GM19351 (cell line): ENCODE results near the gene SLC25A51.

ENCODE experiments used
- ATAC-seq: cut with Tn5 transposase; IDR thresholded peaks from one replicate; pipeline ENCODE4 v1.9.1; 2021; ENCODE audit warnings: mild to moderate bottlenecking, moderate library complexity; ENCODE audit not compliant: unreplicated experiment

Gene SLC25A51

DNA sequence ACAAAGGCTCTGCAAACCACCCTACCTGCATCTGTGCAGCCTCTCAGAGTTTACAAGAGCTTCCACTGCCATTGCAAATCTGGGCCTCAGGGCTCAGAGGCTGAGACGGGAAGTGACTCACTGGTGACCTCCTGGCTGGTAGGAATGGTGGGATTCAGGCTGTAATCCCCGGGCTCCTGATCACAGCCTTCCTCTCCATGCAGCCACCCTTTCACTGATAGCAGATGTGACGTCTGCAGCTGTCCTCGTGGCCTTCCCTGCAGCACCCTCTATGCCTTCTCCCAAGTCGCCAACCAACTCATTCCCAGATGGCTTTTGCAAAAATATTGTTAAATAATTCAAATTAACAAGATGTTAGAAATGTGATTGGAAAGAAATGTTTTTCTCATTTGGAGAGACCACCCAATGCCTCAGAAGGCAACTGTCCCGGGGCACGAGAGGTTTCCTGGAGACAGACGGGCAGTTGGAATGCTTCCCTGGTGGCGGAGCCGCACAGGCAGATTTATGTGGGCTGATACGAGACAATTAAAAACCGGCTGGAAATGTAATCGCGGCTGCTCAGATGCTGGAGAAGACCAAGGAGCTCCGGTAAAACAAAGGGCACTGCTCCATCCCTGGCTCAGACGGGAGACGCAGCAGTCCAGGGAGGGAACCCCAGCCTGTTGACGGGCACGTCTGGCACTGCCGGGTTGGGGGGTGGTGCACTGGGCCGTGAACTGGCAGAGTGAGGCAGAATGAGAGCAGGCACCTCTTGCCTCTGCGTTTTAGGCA is 34.4 kb upstream of the SLC25A51 start:
- ATAC-seq = no peak

DNA sequence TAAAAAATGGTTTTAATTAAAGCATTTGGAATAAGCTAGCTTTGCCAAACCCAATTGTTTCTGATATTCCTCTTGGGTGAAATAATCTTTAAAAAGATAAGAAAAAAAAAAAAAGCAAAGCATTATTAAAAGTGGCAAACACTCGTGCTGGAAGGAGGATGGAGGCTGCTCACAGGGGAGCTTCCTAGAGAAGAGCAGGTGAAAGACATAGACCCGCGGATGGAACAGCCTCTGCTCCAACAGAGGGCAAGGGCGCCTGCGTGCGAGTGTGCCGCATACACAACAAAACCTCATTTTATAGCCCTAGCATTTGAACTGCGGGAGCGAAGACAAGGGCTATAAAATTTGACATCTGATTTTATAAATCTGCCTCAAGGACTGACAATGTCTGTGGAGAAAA is 33.4 kb upstream of the SLC25A51 start:
- no peak for ATAC-seq

DNA sequence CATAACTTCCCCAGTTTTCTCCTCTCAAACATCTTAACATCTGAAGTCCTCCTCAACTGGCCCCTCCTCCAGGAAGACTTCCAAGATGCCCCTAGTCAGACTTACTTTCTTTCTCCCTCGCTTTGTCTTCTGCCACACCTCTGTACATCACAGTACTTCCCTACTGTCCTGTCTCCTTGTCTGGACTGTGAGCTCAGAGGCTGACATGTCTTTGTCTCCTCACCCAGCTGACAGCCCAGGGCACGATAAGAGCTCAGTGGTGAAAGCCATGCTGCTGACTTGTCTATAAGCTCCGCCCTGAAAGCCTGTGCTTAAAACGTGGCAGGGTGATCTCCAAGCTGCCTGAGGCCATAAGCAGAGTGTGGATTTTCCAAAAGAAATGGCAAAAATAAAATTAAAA is 33.0 kb upstream of the SLC25A51 start:
- ATAC-seq = no peak

DNA sequence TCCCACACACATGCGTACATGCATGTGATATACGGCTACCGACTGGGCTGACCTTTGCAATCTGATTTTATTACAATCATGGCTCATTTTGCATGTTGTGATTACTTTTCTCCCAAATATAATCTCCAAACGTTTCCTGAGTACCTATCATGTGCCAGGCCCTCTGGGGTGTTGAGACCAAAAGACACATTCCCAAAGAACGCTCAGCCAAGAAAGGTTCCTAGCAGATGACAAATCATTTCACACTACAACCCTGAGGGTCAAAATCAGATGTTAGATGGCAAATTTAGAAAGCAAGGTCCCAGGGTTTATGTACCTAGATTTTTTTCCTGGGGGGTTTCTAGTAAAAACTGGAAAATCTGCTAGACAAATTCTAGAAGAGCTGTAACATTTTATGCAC is 32.4 kb upstream of the SLC25A51 start:
- no peak for ATAC-seq

DNA sequence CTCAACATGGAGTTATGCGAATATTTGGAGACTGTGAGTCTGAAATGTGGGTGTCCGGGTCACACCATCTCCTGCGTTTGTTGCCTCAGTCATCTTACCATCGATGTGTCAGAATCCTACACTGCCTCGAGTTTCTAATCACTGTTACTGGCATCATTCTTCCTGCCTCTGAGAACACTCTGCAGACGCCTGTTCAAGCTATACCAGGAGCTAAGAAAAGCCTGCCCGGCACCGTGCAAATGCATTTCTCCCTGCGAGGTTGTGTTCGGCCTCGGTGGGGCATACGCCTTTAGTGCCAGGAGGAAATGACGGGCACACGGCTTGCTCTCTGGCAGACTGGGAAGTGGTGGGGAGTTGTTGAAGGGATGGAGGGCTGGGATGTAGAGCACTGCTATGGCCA is 31.2 kb upstream of the SLC25A51 start:
- no peak for ATAC-seq

DNA sequence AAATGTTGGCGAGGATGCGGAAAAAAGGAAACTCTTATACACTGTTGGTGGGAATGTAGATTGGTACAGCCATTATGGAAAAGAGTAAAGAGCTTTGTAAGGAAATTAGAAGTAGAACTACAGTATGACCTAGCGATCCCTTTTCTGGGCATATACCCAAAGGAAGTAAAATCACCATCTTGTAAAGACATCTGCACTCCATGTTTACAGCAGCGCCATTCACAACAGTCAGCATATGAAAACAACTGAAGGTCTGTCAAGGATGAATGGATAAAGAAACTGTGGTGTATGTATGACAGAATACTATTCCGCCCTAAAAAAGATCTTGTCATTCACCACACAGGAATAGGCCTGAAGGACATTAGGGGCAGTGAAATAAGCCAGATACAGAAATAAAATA is 27.7 kb upstream of the SLC25A51 start:
- no peak for ATAC-seq

DNA sequence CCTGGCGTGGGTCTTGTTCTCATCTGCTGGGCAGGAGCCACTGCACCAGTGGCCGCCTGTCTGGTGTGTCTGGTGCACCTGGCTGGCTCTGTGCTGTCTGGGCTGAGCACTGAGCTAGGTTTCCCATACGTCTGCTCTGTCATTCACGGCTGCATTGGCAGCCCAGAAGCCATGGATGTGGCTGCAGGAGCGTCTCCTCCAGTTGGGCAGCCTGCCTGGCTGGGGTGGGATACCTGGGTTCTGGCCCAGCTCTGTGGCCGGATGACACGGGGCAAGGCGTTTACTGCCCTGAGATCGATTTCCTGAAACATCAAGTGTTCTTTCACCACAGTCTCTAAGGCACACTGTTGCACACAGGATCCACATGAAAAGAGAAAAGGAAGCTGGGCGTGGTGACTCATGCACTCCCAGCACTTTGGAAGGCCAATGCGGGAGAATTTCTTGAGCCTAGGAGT is 25.5 kb upstream of the SLC25A51 start:
- no peak for ATAC-seq

DNA sequence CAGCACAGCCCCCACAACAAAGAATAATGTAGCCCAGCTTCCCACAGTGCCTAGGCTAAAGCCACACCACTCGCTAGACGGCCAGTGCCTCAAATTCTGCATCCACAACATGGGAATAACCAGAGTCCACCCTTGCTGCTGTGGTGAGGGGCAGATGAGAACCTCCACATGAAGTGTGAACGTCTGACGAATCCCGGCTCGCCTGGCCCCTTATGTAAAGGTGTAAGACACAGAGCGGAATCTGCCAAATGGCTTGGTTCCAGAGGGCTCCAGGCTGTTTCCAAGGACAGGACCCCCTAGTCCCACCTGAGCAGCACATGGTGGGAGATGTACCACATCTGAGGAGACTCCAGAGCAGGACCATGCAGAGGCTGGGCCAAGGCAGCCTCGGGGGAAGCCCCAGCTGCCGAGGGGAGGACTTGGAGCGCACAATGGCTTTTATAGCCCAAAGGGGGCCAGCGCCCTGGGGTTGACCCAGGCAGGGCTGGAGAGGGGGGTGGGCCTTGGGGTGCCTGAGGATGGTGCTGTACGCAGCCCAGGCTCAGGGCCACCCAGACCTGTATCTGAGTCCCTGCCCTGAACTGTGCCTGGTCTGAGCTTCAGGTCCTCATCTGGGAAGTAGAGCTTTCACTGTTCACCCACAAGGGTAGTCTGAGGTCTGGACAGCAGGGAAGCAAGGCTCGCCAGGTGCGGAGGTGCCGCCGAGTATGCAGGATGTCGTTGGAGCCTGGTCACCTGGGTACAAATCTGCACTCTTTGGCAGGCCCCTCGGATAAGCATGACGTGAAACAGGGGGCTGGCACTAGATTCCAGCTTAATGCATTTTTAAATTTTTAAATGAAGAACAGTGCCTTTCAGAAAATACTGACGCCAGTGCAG is 24.9 kb upstream of the SLC25A51 start:
- no peak for ATAC-seq

DNA sequence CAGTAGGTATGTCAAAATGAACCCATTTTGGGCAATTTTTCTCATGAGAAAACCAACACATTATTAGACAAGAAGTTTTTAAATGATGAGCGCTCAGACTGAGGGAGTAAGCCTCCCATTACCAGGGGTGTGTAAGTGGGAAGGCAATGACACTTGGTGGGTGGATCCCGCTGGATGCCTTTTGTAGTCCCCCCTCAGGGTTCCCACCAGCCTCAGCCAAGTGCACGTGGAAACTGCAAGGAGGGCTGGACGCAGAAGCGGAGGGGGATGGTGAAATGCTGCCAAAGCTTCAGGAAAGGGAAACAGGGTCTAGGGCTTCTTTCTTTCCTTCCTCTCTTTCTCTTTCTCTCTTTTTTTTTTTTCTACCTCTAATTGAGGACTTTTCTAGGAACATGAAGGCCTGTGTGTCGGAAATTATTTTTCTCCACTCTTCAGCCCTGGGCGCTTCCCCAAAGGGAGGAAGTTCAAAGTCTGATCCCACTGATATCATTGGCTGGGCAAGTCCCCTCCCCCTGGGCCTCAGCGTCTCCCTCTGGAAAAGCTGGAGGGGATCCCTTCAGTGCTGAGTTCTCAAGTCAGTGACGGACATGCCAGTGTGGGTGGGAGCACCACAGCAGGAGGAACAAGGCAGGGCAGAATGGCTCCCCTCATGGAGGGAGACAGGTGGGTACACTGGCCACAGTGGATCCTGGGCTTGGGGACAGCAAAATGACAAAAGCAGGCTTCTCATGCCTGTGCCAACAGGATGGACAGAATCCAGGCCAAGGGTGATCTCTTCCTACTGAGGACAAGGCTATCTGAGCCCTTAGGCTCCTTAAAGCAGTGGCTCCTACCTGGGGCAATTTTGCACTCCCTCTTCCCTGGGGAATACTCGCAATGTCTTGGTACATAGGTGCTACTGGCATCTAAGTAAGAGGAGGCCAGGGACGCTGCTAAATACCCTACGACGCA is 23.9 kb upstream of the SLC25A51 start:
- ATAC-seq = no peak

DNA sequence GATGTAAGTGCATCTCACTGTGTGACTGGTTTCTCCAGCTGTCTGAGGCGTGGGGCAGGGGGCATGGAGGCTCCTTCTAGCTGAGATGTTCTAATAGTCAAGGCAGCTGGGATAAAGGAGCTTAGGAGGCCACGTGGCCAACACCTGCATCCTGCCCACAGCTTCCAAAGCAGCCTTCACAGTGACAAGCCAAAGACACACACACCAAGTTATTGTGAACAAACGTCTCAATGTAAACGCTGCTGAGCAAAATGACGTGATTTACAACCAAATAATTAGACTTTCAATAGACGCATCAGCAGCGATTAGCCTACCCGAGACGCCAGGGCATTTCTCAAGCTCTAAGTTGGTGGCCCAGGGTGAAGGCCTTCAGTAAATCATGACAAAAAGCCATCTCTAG is 23.2 kb upstream of the SLC25A51 start:
- no peak for ATAC-seq

DNA sequence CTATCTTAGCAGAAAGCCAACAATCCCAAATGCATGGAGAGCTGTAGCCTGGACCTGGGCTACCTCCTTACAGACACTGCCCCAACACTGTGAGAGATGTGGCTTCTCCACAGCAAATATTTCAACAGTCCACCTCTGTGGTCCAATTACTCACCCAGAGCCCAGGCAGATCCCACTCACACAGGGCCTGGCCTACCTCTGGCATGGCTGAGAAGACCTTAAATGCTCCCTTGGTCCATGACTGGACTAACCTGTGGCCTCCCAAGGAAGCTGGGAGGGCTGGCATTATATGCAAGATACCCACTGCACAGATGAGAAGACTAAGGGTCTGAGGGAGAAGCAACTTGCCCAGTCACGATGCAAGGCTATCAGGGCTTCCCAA is 22.8 kb upstream of the SLC25A51 start:
- no peak for ATAC-seq

DNA sequence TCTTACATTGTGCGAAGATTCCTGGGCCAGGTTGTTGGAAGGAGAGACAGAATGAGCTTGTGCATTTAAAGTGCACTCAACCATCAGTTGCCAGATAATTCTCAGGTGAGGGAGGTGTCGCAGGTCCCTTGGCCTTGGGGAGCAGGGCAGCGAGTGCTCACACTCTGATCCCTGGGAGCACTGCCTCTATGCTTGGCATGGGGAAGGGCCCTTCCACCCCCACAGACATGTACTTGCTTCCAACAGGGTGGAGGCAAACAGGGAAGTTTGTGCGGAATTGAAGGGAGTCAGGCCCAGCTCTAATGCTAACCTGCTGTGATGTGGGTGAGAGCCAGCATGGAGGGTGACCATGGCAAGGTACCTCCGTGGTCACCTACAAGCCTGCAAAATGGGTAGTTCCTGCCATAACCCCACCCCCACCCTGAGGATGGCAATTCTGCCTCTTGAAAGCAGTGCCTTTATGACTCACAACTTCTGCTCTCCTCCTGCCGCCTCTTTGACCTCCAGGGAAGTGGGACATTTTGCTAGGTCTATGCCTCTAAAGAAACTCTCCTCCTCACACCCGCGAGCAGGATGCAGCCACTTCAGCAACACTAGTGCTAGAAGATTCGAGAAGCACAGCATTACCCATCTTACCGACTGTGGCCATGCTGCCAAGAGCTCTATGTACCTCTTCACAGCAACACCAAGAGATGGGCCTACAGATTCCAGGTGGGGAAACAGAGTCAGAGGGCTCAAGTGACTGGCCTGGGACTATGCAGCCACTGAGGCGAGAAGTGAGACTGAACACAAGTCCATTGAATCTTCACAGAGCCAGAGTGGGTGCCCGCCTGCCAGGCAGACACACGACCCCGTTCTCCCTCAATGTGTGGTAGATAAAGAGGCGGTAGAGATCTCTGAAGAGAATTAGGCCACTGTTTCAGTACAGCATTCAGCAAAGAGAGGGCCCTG is 22.1 kb upstream of the SLC25A51 start:
- ATAC-seq = no peak

DNA sequence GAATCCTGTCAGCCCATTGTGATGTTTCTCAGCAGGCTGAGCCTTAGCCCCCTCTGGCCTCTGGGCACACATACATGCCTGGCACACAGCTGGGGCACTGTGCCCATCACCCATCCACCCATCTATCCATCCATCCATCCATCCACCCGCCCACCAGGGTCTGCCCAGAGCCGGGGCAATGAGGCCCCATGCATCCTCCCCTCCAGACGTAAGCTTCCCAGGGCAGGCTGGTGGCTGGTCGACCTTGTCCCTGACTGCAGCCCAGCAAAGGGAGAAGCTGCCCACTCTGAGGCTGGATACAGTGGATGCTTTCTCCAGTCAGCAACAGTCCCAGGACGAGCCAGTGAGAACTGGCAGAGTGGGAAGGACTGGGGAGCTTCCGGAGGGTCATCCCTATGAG is 21.1 kb upstream of the SLC25A51 start:
- no peak for ATAC-seq

DNA sequence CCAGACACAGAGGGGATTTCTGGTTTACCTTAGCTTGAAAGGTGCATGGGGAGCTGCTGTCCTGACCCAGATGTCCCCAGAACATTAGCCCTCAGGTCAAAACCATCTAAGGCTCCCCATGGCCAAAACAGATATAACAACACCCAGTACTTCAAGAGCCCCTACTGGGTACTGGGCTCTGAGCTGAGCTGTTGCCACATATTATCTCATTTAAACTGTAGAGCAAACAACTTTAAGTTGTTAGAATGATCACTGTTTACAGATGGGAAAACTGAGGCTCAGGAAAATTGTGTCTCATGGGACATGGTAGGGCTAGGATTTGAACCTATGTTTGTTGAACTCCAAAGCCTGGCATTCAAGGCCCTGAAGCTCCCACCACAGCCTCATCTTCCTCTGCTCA is 20.6 kb upstream of the SLC25A51 start:
- ATAC-seq = no peak

DNA sequence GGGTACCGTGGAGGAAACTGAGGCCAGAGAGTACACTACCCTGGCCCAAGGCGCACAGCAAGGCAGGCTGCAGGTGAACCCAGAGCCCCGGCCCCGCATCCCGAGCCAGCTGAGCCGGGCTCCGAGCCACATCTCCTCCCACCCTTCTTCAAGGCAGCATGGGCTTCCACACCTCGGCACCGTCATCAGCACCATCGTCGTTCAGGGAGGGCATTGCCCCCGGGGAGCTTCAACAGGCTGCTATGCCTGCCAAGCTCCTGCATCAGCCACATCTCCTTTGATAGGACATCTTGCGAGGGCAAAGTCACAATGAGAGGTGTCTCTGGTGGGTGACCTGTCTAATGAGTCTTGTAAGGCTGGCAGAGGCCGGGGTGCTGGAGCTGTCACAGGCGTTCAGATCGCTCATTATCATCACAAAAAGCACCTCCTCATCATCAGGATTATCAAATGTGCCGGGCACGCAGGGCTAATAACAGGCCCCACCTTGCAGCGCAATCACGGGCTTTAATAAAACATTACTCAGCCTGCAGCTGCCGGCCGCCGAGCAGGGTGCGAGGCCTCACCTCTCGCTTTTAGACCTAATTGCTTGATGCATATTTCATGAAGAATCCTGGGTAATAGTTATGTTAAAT is 20.0 kb upstream of the SLC25A51 start:
- ATAC-seq = no peak

DNA sequence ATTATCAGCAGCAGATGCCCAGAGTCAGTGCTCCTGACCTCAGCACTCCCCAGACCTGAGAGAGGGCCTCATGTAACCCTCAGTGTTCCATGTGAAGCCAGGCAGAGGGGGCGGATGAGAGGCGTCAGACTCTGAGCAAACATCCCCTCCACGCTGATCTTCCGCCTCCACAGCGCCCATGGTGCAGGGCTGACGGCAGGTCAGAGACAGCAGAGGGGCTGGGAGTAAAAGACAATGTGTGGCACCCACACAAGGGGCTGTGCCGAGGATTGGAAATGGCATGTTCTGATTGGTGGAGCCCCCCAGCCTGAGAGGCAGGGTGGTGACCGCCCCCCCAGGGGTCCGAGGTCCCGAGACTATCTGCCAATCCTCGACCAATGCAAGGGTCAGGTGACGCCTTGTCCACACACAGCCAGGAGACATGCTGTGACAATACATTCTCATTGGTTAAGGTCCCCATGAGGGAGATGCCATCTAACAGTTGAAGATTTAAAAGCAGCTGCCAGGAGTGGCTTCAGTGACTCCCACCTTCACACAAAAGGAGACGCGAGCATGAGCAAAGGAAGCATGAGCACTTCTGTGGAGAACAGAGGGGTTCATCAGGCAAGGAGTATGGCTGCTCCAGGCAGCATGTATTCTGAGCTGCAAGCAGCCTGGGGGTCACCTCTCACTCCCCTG is 19.3 kb upstream of the SLC25A51 start:
- no peak for ATAC-seq

DNA sequence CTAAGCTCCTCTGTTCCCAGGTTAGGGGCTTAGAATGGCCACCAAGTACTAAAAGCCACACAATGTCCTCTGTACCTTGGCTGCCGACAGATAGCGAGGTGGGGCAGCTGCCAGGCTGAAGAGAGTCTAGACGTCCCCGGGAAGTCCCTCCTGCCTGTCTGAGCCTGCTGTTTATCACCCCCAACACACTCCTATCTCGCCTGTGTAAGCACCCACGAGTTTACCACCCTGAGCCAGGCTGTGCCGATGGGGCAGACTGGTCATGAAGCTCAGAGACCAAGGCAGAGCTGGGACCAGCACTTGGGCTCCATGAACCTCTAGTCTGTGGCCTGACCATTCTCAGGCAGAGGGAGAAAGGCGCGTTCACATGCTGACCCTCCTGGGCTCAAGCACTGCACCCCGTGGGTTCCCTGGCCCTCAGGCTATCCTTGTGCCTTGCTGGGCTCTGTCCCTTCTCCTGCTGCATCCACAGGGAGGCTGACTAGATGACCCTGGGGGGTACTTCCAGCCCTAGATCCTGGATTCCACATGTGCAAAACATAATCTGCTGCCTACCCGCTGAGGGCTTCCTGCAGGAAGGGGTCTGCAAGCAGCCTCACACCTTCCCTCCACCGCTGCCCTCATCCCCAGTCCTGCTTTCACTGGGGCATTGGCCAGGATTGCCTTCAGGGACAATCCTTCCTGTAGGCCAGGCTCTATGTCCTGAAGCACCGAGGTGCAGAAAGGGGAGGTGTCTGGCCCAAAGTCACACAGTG is 18.6 kb upstream of the SLC25A51 start:
- ATAC-seq = no peak
